Fibroblast of skin of scalp (primary cell): Measurements from ENCODE around the gene PRRX2.
"Not testable (repeated sequence)": the region's sequence is repeated elsewhere in the genome, so short reads cannot be mapped to it uniquely, and the experiment has no call there.

Source experiments
- DNase-seq: peaks from one replicate; pipeline ENCODE4 v3.0.0-alpha.2; 2013

Gene PRRX2

GRCh38 chr9:129737479-129738274, 72.2 kb downstream of the PRRX2 start:
- DNase-seq: peak; percentile 76

- no peak for DNase-seq
These were observed 74.0 kb downstream of the PRRX2 start for GRCh38 chr9:129739432-129739831.

DNA sequence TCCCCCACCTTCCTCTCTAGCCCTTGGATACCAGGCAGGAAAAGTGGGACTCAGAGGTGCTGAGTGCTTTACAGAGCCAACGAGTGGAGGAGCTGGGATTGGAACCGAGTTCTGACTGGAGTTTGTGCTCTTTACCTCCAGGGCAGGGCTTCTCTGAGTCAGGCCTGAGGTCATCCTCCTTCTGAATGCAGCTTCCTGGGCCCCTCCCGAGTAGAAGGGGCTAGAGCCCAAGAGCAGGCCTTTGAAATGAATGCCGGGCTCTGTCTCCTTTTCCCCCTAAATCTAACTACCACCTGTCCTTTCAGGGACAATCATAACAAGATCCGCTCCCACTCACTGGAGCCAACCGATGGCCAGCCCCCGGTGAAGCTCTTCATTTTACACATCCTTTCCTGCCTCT, 74.7 kb downstream of the PRRX2 start:
- no peak for DNase-seq

- no peak for DNase-seq
These were observed 75.4 kb downstream of the PRRX2 start for GRCh38 chr9:129740666-129741464.

- DNase-seq: no peak
These were observed 79.8 kb downstream of the PRRX2 start for GRCh38 chr9:129745200-129745599.

- DNase-seq: peak; percentile 68
These were observed 80.8 kb downstream of the PRRX2 start for GRCh38 chr9:129746092-129746777.

- no peak for DNase-seq
These were observed 82.8 kb downstream of the PRRX2 start for GRCh38 chr9:129748249-129748648.

DNA sequence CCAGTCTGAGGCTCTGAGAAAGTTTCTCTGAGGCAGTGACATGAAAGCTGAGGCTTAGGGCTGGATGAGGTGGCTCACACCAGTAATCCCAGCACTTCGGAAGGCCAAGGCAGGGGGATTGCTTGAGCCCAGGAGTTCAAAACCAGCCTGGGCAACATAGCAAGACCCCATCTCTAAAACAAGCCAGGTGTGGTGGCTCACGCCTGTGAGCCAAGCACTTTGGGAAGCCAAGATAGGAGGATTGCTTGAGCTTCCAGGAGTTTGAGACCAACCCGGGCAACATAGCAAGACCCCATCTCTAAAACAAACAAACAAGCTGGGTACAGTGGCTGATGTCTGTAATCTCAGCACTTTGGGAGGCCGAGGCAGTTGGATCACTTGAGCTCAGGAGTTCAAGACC, 83.6 kb downstream of the PRRX2 start:
- DNase-seq: not testable (repeated sequence)

DNA sequence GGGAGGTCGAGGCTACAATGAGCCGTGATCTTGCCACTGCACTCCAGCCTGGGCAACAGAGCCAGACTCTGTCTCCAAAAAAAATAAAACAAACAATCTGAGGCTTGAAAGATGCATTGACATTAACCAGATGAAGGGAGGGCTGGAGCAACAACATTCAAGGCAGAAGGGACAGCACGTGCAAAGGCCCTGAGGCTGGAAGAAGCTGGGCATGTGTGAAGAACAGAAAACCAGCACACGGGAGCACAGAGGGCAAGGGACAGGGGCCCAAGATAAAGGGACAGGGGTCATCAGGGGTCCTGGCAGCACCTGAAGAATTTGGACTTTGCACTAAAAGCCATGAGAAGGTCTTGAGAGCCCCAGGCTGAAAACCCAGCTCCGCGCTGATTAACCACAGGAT, 84.1 kb downstream of the PRRX2 start:
- no peak for DNase-seq

DNA sequence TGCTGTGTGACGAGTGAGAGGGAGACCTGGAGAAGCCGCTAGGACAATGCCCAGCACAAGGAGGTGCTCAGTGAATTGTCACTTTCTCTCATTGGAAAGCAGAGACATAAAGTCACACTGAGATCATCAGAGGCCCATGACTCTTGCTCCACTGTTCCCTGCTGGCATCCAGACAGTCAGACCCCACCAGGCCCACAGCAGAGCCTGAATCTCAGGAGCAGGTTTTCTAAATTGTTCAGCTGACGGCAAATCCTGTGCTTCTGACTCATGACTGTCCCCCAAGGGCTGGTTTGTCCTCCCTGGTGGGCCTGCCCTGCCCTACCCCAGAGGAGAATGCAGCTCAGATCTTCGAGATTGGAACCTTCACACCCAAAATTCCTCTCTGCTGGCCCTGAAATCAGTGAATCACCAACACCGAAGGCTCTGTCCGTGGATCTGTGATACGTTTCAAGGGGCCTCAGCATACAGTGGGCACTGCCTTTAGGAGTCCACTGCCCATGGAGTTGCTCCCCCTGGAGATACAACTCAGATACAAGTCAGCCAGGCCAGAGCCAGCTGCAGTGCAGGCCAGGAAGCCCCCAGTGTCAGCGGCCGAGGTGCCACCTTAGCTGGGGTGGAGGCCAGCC, 84.7 kb downstream of the PRRX2 start:
- peak; percentile 84 for DNase-seq

GRCh38 chr9:129751841-129752801, 86.7 kb downstream of the PRRX2 start:
- DNase-seq: no peak

DNA sequence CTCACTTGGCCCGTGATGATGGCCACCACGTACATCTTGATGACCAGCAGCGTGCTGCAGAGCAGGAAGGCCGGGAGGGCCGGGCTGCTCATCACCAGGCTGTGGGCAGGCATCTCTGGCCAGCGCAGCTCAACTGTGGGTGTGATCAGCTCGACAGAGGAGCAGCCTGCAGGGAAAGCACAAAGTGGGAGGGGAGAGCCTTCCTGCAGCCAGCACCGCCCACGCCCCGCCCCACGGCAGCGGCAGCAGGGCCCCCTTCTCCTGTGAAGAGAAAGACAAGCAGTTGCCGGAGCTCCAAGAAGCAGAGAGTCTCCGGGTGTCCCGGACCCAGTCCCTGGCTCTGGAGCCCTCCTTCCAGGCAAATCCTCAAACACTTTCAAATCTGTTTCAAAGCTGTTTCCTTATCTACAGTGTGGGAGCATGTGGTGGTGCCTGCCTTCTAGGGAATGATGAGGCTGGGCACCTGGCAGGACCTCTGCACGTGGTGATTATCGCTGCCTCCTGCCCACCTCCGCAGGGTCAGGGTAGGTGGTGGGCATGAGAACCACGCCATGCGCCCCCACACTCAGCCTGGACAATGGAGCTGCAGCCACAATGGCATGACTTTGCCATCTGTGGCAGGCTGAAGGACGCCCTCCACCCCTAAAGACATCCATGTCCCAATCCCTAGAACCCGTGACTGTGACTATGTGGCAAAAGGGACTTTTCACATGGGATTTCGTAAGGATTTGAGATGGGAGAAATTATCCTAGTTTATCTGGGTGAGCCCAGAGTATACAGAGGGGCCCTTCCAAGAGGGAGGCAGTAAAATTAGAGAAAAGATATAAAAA, 87.7 kb downstream of the PRRX2 start, which contains the start of gene PTGES:
PTGES (minus strand) TSS at position 143 of the 830 bp plus-strand sequence; CDS start at position 113, 30 bp downstream.
- DNase-seq: peak; percentile 82

DNA sequence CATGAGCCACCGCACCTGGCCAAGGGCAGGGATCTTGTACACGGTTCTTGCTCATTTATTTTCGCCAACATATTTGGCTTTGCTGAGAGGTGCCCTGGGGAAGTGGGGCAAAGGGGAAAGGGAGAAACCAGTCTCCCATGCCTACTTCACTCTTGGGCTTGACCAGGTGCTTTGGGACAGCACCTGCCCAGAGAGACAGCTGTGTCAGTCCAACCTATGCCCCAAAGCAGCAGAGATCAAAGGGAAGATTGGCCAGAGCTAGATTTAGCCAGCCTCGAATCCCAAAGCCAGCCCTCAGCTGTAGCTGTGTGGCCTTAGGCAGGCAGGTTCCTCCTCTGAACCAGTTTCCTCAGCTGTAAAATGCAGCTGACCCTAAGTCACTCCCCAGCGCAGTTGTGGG, 89.7 kb downstream of the PRRX2 start:
- no peak for DNase-seq

GRCh38 chr9:129756191-129756590, 90.7 kb downstream of the PRRX2 start:
- no peak for DNase-seq

DNA sequence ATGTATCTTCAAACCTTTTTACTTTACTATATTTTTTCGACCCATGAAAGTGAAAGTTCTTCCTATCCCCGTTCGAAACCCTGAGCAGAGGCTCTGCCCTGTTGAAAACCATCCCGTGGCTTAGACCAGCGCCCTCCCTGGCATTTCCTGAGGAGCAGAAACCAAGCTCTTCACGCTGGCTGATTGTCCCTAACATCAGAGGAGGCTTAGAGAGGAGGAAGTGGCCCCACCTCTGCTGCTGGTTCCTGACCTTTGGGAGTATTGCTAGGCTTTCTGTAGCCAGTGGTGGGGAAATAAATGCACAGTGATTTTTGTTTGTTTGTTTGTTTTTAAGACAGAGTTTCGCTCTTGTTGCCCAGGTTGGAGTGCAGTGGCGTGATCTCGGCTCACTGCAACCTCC, 91.6 kb downstream of the PRRX2 start:
- no peak for DNase-seq

DNA sequence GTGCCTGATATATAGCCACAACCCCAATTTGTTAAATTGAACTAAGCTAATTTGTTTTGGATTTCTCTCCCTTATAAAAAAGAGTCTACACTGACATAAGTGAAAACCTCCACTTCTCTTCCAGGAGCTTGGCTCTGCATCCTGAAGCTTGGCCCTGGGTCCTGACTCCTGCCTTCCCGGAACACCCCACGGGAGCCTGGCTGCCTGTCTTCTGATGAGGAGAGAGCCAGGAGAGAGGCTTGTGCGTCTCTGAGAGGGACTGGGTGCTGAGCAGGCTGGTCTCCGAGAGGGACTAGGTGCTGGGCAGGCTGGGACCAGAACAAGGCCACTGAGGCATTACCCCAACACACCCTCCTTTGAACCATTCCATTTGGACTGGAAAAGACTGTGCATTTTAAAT, 93.9 kb downstream of the PRRX2 start:
- DNase-seq: no peak

GRCh38 chr9:129759804-129760502, 94.5 kb downstream of the PRRX2 start:
- DNase-seq: no peak

DNA sequence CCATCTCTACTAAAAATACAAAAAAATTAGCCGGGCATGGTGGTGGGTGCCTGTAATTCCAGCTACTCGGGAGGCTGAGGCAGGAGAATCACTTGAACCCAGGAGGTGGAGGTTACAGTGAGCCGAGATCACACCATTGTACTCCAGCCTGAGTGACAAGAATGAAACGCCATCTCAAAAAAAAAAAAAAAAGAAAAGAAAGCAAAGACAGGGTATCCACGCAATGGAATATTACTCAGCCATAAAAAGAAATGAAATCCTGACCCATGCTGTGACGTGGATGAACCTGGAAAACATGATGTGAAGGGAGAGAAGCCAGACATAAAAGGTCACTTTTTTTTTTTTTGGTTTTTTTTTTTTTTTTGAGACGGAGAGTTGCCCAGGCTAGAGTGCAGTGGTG, 95.3 kb downstream of the PRRX2 start:
- not testable (repeated sequence) for DNase-seq

DNA sequence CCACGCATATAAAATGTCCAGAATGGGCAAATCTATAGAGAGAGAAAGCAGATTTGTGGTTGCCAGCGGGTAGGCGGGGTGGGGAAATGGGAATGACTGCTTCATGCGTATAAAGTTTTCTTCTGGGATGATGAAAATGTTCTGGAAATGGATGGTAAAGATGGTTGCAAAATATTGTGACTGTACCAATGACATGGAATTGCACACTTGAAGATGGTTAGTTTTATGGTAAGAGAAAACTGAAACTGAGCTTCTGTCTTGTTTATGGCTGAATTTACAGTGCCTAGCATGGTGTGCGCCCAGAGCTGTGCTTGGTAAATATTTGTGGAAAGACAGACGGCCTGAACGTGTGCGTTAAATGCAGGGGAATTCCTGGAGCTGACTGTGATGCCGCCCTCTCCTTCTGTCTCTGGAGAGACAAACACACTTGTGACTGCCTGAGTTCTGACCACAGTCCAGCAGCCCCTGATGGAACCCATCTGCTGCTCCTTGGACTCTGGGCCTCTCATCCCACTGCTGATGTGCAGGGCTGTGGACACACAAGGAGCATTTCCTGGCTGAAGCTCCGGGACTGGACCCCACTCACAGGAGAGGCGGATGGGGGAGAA, 96.0 kb downstream of the PRRX2 start:
- peak; percentile 66 for DNase-seq
